T47D (cell line): ENCODE measurements around the gene MAPKAPK5.
"Not testable (repeated sequence)": the region's sequence is repeated elsewhere in the genome, so short reads cannot be mapped to it uniquely, and the experiment has no call there.

Experiments used
- DNase-seq, 2 experiments: peaks; one replicate each; pipeline versions ENCODE4 v3.0.0 to v3.0.0-alpha.2; 2011 to 2012; ENCODE audit warnings: low read depth in 1 of 2, low spot score in 1 of 2
- JUND ChIP-seq: IDR thresholded peaks from 2 replicates; pipeline ENCODE4 v1.6.1; 2012; ENCODE audit warnings: low read depth
- in situ Hi-C: cut with HindIII; loops from 2 replicates; pipeline ENCODE4 v1.10.0; 2016; ENCODE audit warnings: low sequenced_read_pairs, low pct_unique_long_range_greater_than_20kb

The MAPKAPK5 gene

GRCh38 chr12:111932241-111932640 lies 90.2 kb downstream of the MAPKAPK5 start:
- no peak for DNase-seq
- in situ Hi-C loops: no loop called here
- TF ChIP-seq JUND: no peak

GRCh38 chr12:111936869-111937268 lies 94.8 kb downstream of the MAPKAPK5 start:
- in situ Hi-C loops: no loop called here
- no peak for TF ChIP-seq JUND
- no peak for DNase-seq

- no peak for TF ChIP-seq JUND
- in situ Hi-C loops: no loop called here
- DNase-seq: no peak
Measured at GRCh38 chr12:111937429-111937828, 95.4 kb downstream of the MAPKAPK5 start.

- TF ChIP-seq JUND: no peak
- in situ Hi-C loops: no loop called here
- DNase-seq: peak in 1 of 2 experiments; percentile 16
Measured at GRCh38 chr12:111942557-111942956, 100.5 kb downstream of the MAPKAPK5 start.

- in situ Hi-C loops: no loop called here
- no peak for TF ChIP-seq JUND
- DNase-seq: no peak
Measured at GRCh38 chr12:111943929-111944328, 101.9 kb downstream of the MAPKAPK5 start.

- DNase-seq, in situ Hi-C loops: not testable (repeated sequence)
Measured at GRCh38 chr12:111950961-111951676, 109.1 kb downstream of the MAPKAPK5 start.
